GM18951 (cell line): ENCODE measurements around the gene LRRC41.

Experiments
- POLR2A ChIP-seq: IDR thresholded peaks from 4 replicates; pipeline ENCODE4 v1.6.1; 2011; ENCODE audit warnings: mild to moderate bottlenecking; ENCODE audit not compliant: insufficient read length, insufficient read depth; ENCODE audit errors: extremely low read depth
- in situ Hi-C: fragments of 300-500 bp; cut with MboI; formaldehyde crosslinking; loops from one replicate; pipeline ENCODE4 v1.12.0; 2022; ENCODE audit warnings: low sequenced_read_pairs, mixed read lengths, inconsistent platforms; ENCODE audit not compliant: unreplicated experiment

The LRRC41 gene

DNA sequence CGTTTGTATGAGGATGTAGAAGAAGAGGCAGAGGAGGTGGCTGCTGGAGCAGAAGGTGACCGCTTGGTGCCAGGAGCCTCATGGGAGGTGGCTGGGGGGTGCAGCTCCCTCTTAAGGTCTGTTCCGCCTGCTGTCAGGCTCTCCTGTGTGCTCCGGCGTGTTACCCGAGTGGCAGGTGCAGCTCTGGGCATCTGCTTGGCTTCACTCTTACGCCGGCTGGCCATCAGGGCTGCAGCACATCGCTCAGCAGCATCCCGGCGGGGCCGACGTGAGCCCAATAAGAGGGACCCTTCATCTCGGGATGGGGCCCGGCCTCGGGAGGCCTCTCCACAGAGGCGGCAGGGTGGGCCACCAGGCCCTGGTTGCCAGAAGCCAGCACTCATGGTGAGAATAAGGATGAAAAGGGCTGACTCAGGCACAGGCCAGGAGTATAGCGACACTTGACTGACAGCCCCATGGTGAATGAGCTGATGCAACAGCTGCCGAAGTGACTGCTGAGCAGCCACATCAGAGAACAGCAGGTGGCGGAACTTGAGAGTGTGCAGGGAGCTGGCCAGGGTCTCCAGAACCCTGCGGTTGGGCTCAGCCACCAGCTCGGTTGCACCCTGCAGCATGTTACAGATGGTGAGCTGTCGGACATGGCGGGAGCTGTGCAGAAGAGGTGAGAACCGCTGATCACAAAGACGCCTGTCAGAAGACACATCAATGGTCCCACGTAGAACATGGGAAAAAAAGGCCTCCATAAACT lies 17.5 kb downstream of the LRRC41 start:
- no peak for TF ChIP-seq POLR2A
- in situ Hi-C loops, result no loop called here

DNA sequence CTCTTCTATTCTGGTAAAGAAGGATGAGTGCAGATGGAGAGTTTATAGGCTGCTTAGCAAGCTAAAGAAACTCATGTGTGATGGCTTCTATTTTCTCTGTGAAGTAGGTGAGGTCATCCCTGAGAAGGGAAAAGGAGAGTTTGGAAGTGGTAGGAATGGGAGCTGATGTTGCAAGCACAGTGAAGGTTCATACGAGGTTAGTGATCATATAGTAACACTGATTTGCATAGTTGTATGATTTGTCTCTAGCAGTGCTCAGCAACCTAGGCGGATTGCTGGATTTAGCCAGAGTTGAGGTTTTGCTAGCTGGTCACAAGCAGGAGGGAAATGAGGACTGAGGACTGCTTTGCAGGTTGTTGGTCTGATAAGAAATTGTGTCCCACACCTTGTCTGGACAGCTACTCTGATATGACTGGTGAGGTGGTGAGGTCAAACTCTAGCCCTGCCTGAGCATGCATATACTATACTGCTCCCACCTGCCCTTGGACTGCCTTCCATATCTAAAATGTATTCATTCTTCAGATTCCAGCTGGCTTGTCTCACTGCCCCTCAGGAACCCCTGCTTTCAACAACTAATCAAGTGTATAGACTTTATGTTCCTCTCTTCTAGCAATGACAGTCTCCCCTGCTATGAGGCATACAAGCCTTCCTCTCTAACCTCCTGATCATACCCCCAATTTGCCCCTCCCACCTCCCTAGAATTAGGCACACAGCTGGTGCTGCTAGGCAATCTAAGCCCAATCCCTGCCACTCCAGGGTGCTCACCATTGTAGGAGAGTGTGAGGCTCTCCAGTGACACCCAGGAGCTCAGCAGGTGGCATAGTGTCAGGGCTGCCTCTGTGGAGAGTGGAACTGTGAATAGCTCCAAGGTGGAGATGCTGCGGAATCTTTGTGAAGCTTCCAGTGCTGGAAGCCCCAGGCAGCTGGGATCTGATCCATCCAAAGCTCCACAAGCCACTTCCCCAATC lies 18.5 kb downstream of the LRRC41 start:
- TF ChIP-seq POLR2A, result no peak
- in situ Hi-C loops, result no loop called here

- no peak for TF ChIP-seq POLR2A
- in situ Hi-C loops, result no loop called here
Measured at GRCh38 chr1:46284058-46284457, 19.4 kb downstream of the LRRC41 start.

DNA sequence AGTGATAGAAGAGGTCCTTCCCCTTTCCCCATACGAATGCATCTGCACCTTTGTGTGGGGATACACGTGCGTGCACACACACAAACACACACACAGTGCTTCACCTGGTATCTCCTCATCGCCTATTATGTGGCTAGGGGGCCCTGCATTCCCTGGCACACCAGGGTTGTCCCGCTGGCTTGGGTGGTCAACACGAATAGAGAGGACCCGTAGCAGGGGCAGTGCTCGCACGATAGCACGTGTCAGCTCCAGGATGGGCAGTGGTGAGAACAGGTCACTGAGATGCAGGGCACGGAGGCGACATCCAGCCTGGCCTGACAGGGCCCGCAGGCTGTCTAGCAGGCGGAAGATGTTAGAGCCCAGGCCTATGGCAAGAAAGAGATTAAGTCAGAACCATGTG lies 22.4 kb downstream of the LRRC41 start:
- peak; percentile 24 for TF ChIP-seq POLR2A
- in situ Hi-C loops, result no loop called here

GRCh38 chr1:46280092-46280491 lies 23.3 kb downstream of the LRRC41 start:
- TF ChIP-seq POLR2A, result no peak
- in situ Hi-C loops, result no loop called here

DNA sequence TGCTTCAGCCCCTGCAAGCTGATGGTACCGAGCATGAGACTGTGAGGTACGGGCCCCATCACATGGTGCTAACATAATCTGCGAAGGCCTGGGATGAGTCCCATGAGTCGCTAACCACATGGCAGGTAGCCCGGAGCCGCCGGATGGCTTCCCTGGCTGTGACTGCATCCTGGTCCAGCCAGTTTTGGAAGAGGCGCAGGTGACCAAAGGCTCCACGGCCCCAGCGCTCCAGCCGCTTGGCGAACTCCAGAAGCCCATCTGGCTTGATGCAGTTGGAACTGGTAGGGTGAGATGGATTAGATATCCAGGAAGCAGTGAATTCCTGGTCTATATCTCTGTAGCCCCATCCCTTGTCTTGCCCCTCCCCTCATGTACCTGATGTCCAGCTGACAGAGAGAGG lies 24.6 kb downstream of the LRRC41 start:
- in situ Hi-C loops, result no loop called here
- TF ChIP-seq POLR2A, result no peak

DNA sequence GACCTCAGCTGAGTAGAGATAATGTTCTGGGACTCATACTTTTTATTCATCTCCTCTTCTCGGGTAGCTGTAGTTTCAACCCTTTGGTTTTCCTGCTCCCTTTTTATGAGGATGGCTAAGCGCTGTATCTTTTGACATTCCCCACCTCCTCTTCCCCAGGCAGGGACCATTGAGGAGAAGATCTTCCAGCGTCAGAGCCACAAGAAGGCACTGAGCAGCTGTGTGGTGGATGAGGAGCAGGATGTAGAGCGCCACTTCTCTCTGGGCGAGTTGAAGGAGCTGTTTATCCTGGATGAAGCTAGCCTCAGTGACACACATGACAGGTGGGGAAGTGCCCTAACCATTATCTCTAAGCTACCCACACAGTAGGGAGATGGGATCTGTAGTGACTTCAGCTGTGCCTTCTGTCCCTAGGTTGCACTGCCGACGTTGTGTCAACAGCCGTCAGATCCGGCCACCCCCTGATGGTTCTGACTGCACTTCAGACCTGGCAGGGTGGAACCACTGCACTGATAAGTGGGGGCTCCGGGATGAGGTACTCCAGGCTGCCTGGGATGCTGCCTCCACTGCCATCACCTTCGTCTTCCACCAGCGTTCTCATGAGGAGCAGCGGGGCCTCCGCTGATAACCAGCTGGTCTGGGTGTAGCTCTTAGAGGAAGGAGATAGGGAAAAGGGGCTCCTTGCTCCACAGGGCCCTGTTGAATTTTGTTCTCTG lies 25.6 kb downstream of the LRRC41 start:
- in situ Hi-C loops, result no loop called here
- TF ChIP-seq POLR2A, result no peak

DNA sequence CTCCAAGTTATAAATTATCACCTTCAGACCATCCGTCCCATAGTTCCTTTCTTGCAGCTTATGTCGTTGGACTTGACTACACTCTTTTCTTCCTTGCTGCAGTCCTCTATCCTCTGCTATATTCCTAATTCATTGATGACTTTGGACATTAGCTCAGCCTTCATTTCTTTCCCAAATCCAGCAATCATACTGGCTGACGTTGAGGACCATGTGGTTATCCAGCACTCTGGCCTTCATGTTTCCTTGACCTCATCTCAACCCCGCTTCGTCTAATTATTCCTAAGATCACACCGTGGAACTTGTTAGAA lies 28.4 kb downstream of the LRRC41 start:
- in situ Hi-C loops, result no loop called here
- no peak for TF ChIP-seq POLR2A

DNA sequence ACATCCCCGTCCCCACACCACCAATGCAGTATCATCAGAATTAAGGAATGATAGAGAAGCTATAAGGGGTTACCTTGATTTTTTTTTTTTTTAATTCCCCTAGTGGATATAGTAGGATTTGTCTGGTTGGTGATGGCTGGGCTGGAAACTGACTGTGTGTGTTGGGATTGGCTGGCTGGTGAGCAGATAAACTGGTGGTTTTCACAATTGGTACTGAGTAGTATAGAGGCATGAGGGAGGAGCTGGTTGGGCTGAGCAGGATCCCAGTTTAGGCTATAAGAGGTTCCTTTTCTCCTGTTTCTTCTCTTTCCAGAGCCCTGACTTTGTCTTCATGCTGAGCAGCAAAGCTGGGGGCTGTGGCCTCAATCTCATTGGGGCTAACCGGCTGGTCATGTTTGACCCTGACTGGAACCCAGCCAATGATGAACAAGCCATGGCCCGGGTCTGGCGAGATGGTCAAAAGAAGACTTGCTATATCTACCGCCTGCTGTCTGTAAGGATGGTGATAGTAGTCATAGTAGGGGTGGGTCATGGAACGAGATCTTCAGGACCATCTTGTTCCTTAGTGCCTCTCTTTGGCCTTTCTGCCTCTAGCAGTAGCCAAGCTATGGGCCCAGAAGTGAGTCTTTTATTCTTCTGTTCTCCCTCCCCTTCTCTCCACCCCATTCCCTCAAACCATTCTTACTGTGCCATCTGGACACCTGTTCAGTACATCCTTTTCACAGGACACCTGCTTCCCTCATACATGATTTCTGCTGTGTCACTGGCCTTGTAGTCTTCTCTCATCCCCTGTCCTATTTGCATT lies 29.0 kb downstream of the LRRC41 start:
- peak; percentile 35 for TF ChIP-seq POLR2A
- in situ Hi-C loops, result no loop called here

GRCh38 chr1:46268578-46268977 lies 34.8 kb downstream of the LRRC41 start:
- no peak for TF ChIP-seq POLR2A
- in situ Hi-C loops, result no loop called here

GRCh38 chr1:46263146-46263545 lies 40.3 kb downstream of the LRRC41 start:
- TF ChIP-seq POLR2A, result no peak
- in situ Hi-C loops, result no loop called here

DNA sequence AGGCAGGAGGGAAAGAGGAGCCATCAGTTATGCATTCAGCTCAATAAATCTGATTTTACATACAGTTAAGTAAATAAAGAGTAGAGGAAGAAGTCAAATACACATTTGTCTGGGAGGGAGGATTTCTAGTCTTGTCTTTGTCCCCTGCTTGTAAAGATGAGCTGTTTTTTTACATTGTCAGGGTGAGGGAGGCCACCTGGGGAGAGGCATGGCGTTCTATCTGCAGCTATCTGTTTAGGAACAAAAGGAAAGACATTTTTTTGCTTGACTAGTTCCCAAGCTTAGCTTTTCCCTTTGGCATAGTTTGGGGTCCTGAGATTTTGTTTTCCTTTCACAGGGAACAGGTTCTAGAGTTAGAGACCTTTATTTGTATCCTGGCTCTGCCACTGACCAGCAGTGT lies 40.9 kb downstream of the LRRC41 start:
- in situ Hi-C loops, result no loop called here
- no peak for TF ChIP-seq POLR2A

DNA sequence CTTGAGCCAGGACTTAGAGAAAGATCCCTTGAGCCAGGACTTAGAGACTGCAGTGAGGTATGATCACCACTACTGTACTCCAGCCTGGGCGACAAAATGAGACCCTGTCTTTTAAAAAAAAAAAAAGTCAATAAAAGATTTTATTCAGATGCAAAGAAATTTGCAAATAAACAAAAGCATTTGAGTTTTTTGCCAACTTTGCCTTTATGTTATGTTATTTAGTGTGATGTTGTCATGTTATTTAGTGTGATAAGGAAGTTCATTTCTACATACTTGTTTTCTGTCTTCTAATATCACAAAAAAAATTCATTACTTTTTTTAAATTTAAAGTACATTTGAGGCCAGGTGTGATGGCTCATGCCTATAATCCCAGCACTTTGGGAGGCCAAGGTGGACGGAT lies 46.9 kb downstream of the LRRC41 start:
- no peak for TF ChIP-seq POLR2A
- in situ Hi-C loops, result no loop called here
